Upper lobe of left lung (tissue), 4 donors: ENCODE data around the gene SPTB.

Experiments used
- EP300 ChIP-seq, 4 donors: sonication (generic); formaldehyde crosslinking; IDR thresholded peaks; one replicate each; pipeline ENCODE4 v1.5.1; 2017; ENCODE audit warnings: antibody characterized with exemption in 4 of 4, control low read depth in 2 of 4
- POLR2A ChIP-seq, 4 donors: fragments of 450-650 bp; IDR thresholded peaks; one replicate each; pipeline ENCODE4 v1.5.1; 2016 to 2017; ENCODE audit warnings: antibody characterized with exemption in 4 of 4, mild to moderate bottlenecking in 2 of 4
- POLR2AphosphoS5 ChIP-seq, 2 donors: sonication (generic); formaldehyde crosslinking; IDR thresholded peaks; one replicate each; pipeline ENCODE4 v1.5.1; 2017; ENCODE audit warnings: antibody characterized with exemption in 2 of 2
- TF ChIP-seq, protein P1 (sequence below), 6 experiments: fragments of 450-650 bp in 4 of 6; fragments of 200-600 bp in 2 of 6; sonication (generic) in 2 of 6; IDR thresholded peaks; one replicate each; pipeline ENCODE4 v1.5.1; 2016 to 2019; ENCODE audit warnings: antibody characterized with exemption in 6 of 6

- TF ChIP-seq EP300 (IDR thresholded peaks at IDR 0.05) (no peak), POLR2AphosphoS5 (IDR thresholded peaks at IDR 0.05) (no peak), POLR2A (IDR thresholded peaks at IDR 0.05) (no peak)
- TF ChIP-seq, protein P1, sequence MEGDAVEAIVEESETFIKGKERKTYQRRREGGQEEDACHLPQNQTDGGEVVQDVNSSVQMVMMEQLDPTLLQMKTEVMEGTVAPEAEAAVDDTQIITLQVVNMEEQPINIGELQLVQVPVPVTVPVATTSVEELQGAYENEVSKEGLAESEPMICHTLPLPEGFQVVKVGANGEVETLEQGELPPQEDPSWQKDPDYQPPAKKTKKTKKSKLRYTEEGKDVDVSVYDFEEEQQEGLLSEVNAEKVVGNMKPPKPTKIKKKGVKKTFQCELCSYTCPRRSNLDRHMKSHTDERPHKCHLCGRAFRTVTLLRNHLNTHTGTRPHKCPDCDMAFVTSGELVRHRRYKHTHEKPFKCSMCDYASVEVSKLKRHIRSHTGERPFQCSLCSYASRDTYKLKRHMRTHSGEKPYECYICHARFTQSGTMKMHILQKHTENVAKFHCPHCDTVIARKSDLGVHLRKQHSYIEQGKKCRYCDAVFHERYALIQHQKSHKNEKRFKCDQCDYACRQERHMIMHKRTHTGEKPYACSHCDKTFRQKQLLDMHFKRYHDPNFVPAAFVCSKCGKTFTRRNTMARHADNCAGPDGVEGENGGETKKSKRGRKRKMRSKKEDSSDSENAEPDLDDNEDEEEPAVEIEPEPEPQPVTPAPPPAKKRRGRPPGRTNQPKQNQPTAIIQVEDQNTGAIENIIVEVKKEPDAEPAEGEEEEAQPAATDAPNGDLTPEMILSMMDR (IDR thresholded peaks at IDR 0.05) = no peak
Measured at GRCh38 chr14:64868841-64869240, 10.9 kb downstream of the SPTB start.
